ENCODE measurements around the gene MEGF11.

MEGF11 gene

GRCh38 chr15:66165856-66166255 lies 87.7 kb downstream of the MEGF11 start:
- DNase-seq: no peak

- no peak for DNase-seq
These were observed 88.8 kb downstream of the MEGF11 start for GRCh38 chr15:66164788-66165187.

- DNase-seq: no peak
These were observed 90.0 kb downstream of the MEGF11 start for GRCh38 chr15:66163553-66163952.

GRCh38 chr15:66162286-66162685 lies 91.3 kb downstream of the MEGF11 start:
- no peak for DNase-seq

GRCh38 chr15:66161575-66162118 lies 91.9 kb downstream of the MEGF11 start:
- no peak for DNase-seq

- no peak for DNase-seq
These were observed 92.4 kb downstream of the MEGF11 start for GRCh38 chr15:66161108-66161507.

GRCh38 chr15:66157507-66157906 lies 96.0 kb downstream of the MEGF11 start:
- DNase-seq: no peak

- DNase-seq: no peak
These were observed 97.1 kb downstream of the MEGF11 start for GRCh38 chr15:66156310-66156975.

GRCh38 chr15:66155065-66155464 lies 98.5 kb downstream of the MEGF11 start:
- no peak for DNase-seq

- DNase-seq: peak; percentile 72
These were observed 99.0 kb downstream of the MEGF11 start for GRCh38 chr15:66154581-66154980.

- DNase-seq: peak; percentile 96
These were observed 99.8 kb downstream of the MEGF11 start for GRCh38 chr15:66153549-66154415.

- DNase-seq: no peak
These were observed 100.9 kb downstream of the MEGF11 start for GRCh38 chr15:66152650-66153049.

GRCh38 chr15:66151809-66152208 lies 101.7 kb downstream of the MEGF11 start:
- DNase-seq: no peak

GRCh38 chr15:66149871-66150270 lies 103.7 kb downstream of the MEGF11 start:
- no peak for DNase-seq

- no peak for DNase-seq
These were observed 105.4 kb downstream of the MEGF11 start for GRCh38 chr15:66148187-66148586.

- no peak for DNase-seq
These were observed 106.1 kb downstream of the MEGF11 start for GRCh38 chr15:66147440-66147839.

- peak; percentile 35 for DNase-seq
These were observed 107.8 kb downstream of the MEGF11 start for GRCh38 chr15:66145726-66146182.

- DNase-seq: no peak
These were observed 108.4 kb downstream of the MEGF11 start for GRCh38 chr15:66144978-66145725.

GRCh38 chr15:66142285-66142684 lies 111.3 kb downstream of the MEGF11 start:
- no peak for DNase-seq

- no peak for DNase-seq
These were observed 113.9 kb downstream of the MEGF11 start for GRCh38 chr15:66139591-66140207.

GRCh38 chr15:66138892-66139590 lies 114.5 kb downstream of the MEGF11 start:
- no peak for DNase-seq
